GM23338 (cell line): ENCODE results near the gene AKAP13. TPM values are rescaled to one million over a fixed set of nuclear protein-coding genes. Genes with fewer than 3 reads are reported as not detected.

ENCODE experiments used
- ATAC-seq: fragments of 200-7000 bp; cut with Tn5 transposase; 3 replicates; pipeline ENCODE4 v1.9.1; 2020
- DNase-seq: peaks from one replicate; pipeline ENCODE4 v3.0.0-alpha.2; 2015; ENCODE audit warnings: low spot score
- H2AFZ ChIP-seq: fragments of 200-600 bp; sonication (generic); 2 replicates; pipeline ENCODE4 v1.8.0; 2016; ENCODE audit warnings: antibody characterized with exemption, mild to moderate bottlenecking, moderate library complexity
- H3F3A ChIP-seq: fragments of 200-600 bp; sonication (generic); replicated peaks from 2 replicates; pipeline ENCODE4 v1.8.0; 2017; ENCODE audit warnings: antibody characterized with exemption, mixed run types, low read depth
- H3K27ac ChIP-seq: fragments of 200-600 bp; sonication (generic); 2 replicates; pipeline ENCODE4 v1.6.1; 2016; ENCODE audit warnings: low read depth
- H3K27me3 ChIP-seq: fragments of 200-600 bp; sonication (generic); 2 replicates; pipeline ENCODE4 v1.8.0; 2016; ENCODE audit warnings: mild to moderate bottlenecking, mixed run types, moderate library complexity; ENCODE audit not compliant: insufficient read depth
- H3K36me3 ChIP-seq: fragments of 200-600 bp; sonication (generic); 2 replicates; pipeline ENCODE4 v1.8.0; 2016; ENCODE audit warnings: mild to moderate bottlenecking; ENCODE audit not compliant: insufficient read depth
- H3K4me1 ChIP-seq: fragments of 200-600 bp; sonication (generic); 2 replicates; pipeline ENCODE4 v1.8.0; 2016; ENCODE audit warnings: mild to moderate bottlenecking, moderate library complexity; ENCODE audit not compliant: insufficient read depth
- H3K4me2 ChIP-seq: fragments of 200-600 bp; sonication (generic); 2 replicates; pipeline ENCODE4 v1.7.1; 2017; ENCODE audit warnings: mixed run types
- H3K4me3 ChIP-seq: fragments of 200-600 bp; sonication (generic); 2 replicates; pipeline ENCODE4 v1.6.1; 2016; ENCODE audit warnings: mixed run types
- H3K79me2 ChIP-seq: fragments of 200-600 bp; sonication (generic); replicated peaks from 2 replicates; pipeline ENCODE4 v1.8.0; 2017; ENCODE audit warnings: mild to moderate bottlenecking; ENCODE audit not compliant: insufficient read depth
- H3K9me2 ChIP-seq: fragments of 200-600 bp; sonication (generic); 2 replicates; pipeline ENCODE4 v1.8.0; 2017; ENCODE audit not compliant: insufficient read depth
- H4K20me1 ChIP-seq: fragments of 200-600 bp; sonication (generic); replicated peaks from 2 replicates; pipeline ENCODE4 v1.8.0; 2017; ENCODE audit warnings: mild to moderate bottlenecking; ENCODE audit not compliant: insufficient read depth
- H3K27ac Mint-ChIP-seq: 2 replicates; pipeline ENCODE4 v1.8.0; 2020; ENCODE audit warnings: inconsistent platforms, mild to moderate bottlenecking, moderate library complexity, mixed read lengths
- H3K27me3 Mint-ChIP-seq: 3 replicates; pipeline ENCODE4 v1.8.0; 2022; ENCODE audit warnings: low read depth, mild to moderate bottlenecking, moderate library complexity, mixed read lengths, inconsistent platforms; ENCODE audit not compliant: insufficient read depth, poor library complexity
- H3K36me3 Mint-ChIP-seq: 3 replicates; pipeline ENCODE4 v1.8.0; 2021; ENCODE audit warnings: low read depth, mild to moderate bottlenecking, inconsistent platforms, moderate library complexity, mixed read lengths
- H3K4me1 Mint-ChIP-seq: 3 replicates; pipeline ENCODE4 v1.8.0; 2020; ENCODE audit warnings: mild to moderate bottlenecking, inconsistent platforms, mixed read lengths
- H3K4me3 Mint-ChIP-seq: 3 replicates; pipeline ENCODE4 v1.8.0; 2021; ENCODE audit warnings: moderate library complexity, mild to moderate bottlenecking, inconsistent platforms, mixed read lengths
- H3K9me3 Mint-ChIP-seq: 3 replicates; pipeline ENCODE4 v1.8.0; 2020; ENCODE audit warnings: moderate library complexity, mild to moderate bottlenecking, inconsistent platforms, mixed read lengths
- EZH2 ChIP-seq: fragments of 200-600 bp; sonication (generic); IDR thresholded peaks from one replicate; pipeline ENCODE4 v1.8.0; 2017; ENCODE audit warnings: antibody characterized with exemption, mild to moderate bottlenecking, low read depth; ENCODE audit not compliant: unreplicated experiment
- EZH2phosphoT487 ChIP-seq: fragments of 200-600 bp; sonication (generic); IDR thresholded peaks from one replicate; pipeline ENCODE4 v1.8.1; 2018; ENCODE audit warnings: antibody characterized with exemption; ENCODE audit not compliant: unreplicated experiment
- JUNB ChIP-seq: IDR thresholded peaks from one replicate; pipeline ENCODE4 v1.6.1; 2016; ENCODE audit warnings: antibody characterized with exemption; ENCODE audit not compliant: unreplicated experiment
- NANOG ChIP-seq: IDR thresholded peaks from 2 replicates; pipeline ENCODE4 v1.6.1; 2016; ENCODE audit warnings: antibody characterized with exemption, borderline replicate concordance
- POLR2AphosphoS5 ChIP-seq: IDR thresholded peaks from 2 replicates; pipeline ENCODE4 v1.6.1; 2016; ENCODE audit warnings: antibody characterized with exemption, low read depth
- REST ChIP-seq: IDR thresholded peaks from one replicate; pipeline ENCODE4 v1.6.1; 2018; ENCODE audit warnings: antibody characterized with exemption; ENCODE audit not compliant: unreplicated experiment
- STAT1 ChIP-seq: IDR thresholded peaks from one replicate; pipeline ENCODE4 v1.6.1; 2016; ENCODE audit warnings: antibody characterized with exemption; ENCODE audit not compliant: unreplicated experiment
- ZNF114 ChIP-seq: fragments of 250-450 bp; sonication (Bioruptor Pico); IDR thresholded peaks from 2 replicates; pipeline ENCODE4 v1.5.0; 2020; ENCODE audit warnings: mild to moderate bottlenecking, moderate library complexity
- polyA plus RNA-seq: library from polyadenylated mRNA; unstranded; fragments of >200 nt; fragmentation: Nextera tagmentation; extraction: Ambion mirVana; gene quantifications from 2 replicates; pipeline ENCODE4 v1.2.1, GENCODE V29; 2016
- total RNA-seq: library from RNA; depleted of rRNA; stranded (reverse); fragments of >200 nt; shearing (Covaris generic); gene quantifications from 2 replicates; pipeline ENCODE4 v1.2.3, GENCODE V29; 2014

AKAP13 gene
- total and polyA plus RNA-seq, 2 experiments from 2014 or later: 46.2 to 60.7 TPM

- no peak for ATAC-seq
- Histone ChIP-seq H3K9me2 (no peaks in the 10 kb centered on the region), H3F3A (no peaks in the 10 kb centered on the region), H4K20me1 (no peaks in the 10 kb centered on the region; the same call in 1 of the 2 replicates), H3K4me1 (no peaks in the 10 kb centered on the region), H3K27me3 (no peaks in the 10 kb centered on the region), H3K27ac (no peak overlapping the region), H3K4me2 (no peak overlapping the region), H3K4me3 (no peak overlapping the region), H3K79me2 (no peaks in the 10 kb centered on the region), H2AFZ (no peak overlapping the region), H3K36me3 (peaks cover 9% of the 10 kb centered on the region; the same call in 1 of the 2 replicates)
- Mint-ChIP-seq H3K36me3 (peaks cover 33% of the 10 kb centered on the region), H3K4me3 (no peak overlapping the region), H3K4me1 (no peaks in the 10 kb centered on the region), H3K9me3 (no peaks in the 10 kb centered on the region), H3K27me3 (no peaks in the 10 kb centered on the region), H3K27ac (no peak overlapping the region)
- DNase-seq: no peak
- TF ChIP-seq POLR2AphosphoS5 (no peak), JUNB (no peak), NANOG (no peak), ZNF114 (CRISPR knock-in tag) (no peak), STAT1 (no peak), EZH2phosphoT487 (no peak), REST (no peak), EZH2 (no peak)
Observed at GRCh38 chr15:85718981-85719380, 338.6 kb downstream of the AKAP13 start.

- H3K4me1 ChIP-seq: no peaks in the 10 kb centered on the region
- DNase-seq: no peak
- Mint-ChIP-seq H3K9me3 (no peaks in the 10 kb centered on the region), H3K36me3 (peaks cover 34% of the 10 kb centered on the region; the same call in 2 of the 3 replicates), H3K4me3 (no peak overlapping the region), H3K27ac (no peak overlapping the region), H3K27me3 (no peaks in the 10 kb centered on the region), H3K4me1 (no peaks in the 10 kb centered on the region; the same call in 2 of the 3 replicates)
- no peak for ATAC-seq
- no peak overlapping the region for H2AFZ ChIP-seq
- H3K4me3 ChIP-seq: no peak overlapping the region
- no peaks in the 10 kb centered on the region for H3F3A ChIP-seq
- no peak overlapping the region for H3K4me2 ChIP-seq
- no peaks in the 10 kb centered on the region for H3K27me3 ChIP-seq
- H3K79me2 ChIP-seq: no peaks in the 10 kb centered on the region
- H3K27ac ChIP-seq: no peak overlapping the region
- no peaks in the 10 kb centered on the region; the same call in 1 of the 2 replicates for H4K20me1 ChIP-seq
- no peaks in the 10 kb centered on the region for H3K9me2 ChIP-seq
- peaks cover 11% of the 10 kb centered on the region; the same call in 1 of the 2 replicates for H3K36me3 ChIP-seq
- TF ChIP-seq JUNB (no peak), POLR2AphosphoS5 (no peak)
Observed at GRCh38 chr15:85722374-85723152, 342.2 kb downstream of the AKAP13 start.
